ENCODE measurements around the gene MAP1B. TPM values are rescaled to one million over a fixed set of nuclear protein-coding genes. Genes with fewer than 3 reads are reported as not detected.

The MAP1B gene
- 8.4 and 30.1 TPM in 2 replicates for total RNA-seq

DNA sequence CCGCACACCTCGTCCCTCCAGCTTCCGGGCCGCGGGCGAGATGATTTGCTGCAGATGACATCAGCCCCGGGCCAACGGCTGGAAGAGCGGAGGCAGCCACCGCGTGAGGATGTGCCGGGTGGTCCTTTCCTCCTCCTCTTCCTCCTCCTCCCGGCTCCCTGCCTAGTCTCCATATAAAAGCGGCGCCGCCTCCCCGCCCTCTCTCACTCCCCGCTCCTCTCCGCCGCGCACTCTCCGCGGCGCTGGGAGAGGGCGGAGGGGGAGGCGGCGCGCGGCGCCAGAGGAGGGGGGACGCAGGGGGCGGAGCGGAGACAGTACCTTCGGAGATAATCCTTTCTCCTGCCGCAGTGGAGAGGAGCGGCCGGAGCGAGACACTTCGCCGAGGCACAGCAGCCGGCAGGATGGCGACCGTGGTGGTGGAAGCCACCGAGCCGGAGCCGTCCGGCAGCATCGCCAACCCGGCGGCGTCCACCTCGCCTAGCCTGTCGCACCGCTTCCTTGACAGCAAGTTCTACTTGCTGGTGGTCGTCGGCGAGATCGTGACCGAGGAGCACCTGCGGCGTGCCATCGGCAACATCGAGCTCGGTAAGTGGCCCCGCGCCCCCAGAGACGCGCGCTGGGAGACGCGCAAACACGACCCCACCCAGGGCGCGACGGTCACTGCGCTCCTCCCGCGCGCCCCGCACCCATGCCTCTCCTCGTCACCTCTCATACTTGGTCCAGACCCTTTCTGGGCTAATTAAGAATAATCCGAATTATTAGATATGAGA is at the start of gene MAP1B:
Gene MAP1B, plus strand, starts transcription at position 345 of the 770 bp plus-strand sequence. Its CDS starts 57 bp downstream, at position 402.

Other genes with a start within 250 kb of the MAP1B start
- gene MRPS27, start 212.8 kb downstream of the MAP1B start, total RNA-seq = 72.7 and 105 TPM in 2 replicates
- 6.7 and 13.0 TPM in 2 replicates for gene PTCD2, start 212.9 kb downstream of the MAP1B start, total RNA-seq

Measured in hair follicular keratinocyte (primary cell).